ENCODE measurements around the gene SCAMP3.
"Not testable (repeated sequence)": the region's sequence is repeated elsewhere in the genome, so short reads cannot be mapped to it uniquely, and the experiment has no call there.

SCAMP3 gene

DNA sequence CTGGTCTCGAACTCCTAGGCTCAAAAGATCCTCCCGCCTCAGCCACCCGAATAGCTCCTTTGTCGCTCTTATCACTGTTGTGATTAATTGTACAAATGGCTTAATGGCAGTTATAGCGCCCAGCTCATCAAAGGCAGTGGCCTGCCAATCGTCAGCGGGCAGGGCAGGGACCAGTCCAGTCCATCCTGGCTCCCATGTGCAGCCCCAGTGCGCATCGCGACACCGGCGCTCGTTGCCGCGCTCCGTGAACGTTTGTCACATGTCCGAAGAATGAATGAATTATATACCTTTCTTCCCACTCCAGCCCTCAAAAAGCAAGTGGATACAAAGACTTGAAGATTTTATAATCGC is 35.3 kb downstream of the SCAMP3 start:
- DNase-seq: peak; percentile 42

DNA sequence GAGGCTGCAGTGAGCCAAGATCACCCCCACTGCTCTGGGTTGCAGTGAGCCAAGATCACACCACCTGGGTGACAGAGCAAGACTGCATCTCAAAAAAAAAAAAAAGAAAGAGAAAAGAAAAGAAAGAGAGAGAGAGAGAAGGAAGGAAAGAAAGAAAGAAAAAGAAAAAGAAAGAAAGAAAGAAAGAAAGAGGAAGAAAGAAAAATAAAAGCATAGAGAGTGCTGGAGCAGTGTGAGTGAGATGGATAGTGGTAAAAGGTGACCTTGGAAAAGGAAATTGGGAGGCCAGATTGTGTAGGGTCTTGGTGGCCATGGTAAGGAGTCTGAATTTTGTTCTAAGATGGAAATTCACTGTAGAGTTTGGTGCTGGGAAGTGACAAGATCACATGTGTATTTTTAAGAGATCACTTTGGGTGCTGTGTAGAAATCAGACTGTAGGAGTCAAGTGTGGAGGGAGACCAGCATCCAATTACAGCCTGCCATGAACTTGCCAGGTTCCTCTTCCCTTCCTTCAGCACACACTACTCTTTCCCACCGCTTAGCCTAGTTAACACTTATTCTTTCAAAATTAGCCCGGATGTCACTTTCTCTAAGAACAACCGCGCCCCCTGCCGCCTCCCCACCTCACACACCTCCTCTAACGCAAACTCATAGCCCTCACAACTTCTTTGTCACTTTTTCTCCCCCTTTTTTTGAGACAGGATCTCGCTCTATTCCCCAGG is 35.8 kb downstream of the SCAMP3 start:
- DNase-seq: peak; percentile 83

DNA sequence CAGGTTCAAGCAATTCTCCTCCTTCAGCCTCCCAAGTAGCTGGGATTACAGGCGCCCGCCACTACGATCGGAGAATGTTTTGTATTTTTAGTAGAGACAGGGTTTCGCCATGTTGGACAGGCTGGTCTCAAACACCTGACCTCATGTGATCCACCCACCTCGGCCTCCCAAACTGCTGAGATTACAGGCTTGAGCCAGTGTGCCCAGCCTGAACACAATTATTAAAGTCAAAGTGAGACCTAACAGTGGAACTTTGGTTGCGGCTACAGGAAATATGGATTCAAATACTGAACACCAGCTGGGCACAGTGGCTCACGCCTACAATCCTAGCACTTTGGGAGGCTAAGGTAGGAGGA is 36.8 kb downstream of the SCAMP3 start:
- not testable (repeated sequence) for DNase-seq

DNA sequence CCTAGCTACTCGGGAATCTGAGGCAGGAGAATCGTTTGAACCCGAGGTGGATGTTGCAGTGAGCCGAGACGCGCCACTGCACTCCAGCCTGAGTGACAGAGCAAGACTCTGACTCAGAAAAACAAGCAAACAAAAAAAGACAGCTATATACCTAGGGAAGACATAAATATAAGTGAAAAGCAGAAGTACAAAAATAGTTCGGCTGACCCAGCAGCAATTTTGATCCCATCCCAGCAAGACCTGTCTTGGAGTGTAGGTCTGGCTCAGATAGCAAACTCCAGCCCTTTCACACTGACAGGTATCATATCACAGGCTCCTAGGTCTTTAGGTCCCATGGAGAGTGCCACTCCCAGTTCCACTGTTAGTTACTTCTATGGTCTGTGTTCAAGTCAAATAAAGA is 39.1 kb downstream of the SCAMP3 start:
- no peak for DNase-seq

DNA sequence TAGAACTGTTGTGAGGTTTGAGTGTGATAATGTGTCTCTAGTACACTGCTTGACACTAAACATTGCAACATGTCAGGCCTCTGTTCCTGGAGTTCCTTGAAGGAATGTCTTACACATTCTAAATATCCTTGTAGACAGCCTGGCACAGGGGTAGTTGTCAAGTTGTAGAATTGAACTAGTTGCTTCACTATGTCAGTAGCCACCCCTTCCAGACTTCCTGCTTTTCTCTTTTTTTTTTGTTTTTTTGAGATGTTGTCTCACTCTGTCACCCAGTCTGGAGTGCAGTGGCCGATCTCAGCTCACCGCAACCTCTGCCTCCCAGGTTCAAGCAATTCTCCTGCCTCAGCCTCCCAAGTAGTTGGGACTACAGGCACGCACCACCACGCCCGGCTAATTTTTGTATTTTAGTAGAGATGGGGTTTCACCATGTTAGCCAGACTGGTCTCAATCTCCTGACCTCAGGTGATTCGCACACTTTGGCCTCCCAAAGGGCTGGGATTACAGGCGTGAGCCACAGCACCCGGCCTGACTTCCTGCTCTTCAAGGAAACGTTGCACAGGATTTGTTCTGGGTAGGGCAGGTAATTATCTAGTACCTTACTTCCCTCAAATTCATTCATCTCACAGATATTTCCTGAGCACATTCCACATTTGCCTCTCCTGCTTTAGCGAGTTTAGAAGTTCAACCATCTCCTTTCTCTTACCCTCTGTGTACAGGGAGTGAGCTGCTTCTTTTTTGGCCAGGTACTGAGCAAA is 41.8 kb downstream of the SCAMP3 start:
- DNase-seq: not testable (repeated sequence)

DNA sequence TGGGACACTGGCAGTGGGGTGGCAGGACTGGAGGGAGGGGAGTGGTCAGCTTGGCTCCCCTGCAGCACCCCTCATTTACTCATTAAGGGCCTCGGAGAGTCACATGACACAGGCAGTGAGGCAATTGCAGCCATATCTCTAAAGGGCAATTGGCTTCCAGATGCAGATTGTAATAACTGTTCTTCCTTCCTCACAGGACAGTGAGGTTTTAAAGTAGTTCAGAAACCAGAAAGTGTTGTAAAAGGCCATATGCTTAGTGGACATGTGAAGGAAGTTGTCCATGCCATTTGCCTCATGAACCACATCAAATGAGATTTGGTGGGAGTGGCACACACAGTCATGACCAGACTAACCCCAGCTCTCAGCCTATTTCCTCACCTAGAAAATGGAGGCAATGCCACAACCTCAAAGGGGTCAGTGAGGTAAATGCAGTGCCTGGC is 42.5 kb downstream of the SCAMP3 start:
- no peak for DNase-seq

DNA sequence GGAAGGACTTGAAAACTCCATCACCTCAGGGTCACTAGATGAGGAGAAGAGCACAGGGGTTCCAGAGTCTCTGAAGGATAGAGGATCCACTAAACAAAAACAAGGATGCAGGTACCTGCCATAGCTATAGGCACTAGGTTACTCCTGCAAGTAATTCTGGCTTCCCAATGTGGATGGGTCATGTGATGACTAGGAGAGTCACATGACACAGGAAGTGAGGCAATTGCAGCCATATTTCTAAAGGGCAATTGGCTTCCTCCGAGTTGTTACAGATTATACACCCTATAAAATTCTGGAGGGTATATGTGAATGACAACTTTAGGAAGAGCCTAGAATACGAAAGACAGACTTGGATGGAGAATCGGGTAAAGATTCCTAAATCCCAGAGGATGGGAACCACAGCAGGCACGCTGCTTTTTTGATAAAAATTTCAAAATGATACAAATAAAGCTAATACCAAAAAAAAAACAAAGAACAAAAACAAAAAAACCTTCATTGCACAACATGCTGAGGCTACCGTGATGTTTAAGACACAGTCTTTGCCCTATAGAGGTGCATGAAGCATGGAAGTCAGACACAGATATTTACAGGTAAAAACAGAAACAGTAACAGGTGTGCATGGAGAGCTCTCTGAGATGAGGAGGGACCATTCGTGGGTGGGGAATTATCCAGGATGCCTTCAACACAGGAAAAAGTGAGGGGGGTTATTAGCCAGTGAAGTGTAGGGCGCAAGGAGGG is 43.1 kb downstream of the SCAMP3 start:
- no peak for DNase-seq

DNA sequence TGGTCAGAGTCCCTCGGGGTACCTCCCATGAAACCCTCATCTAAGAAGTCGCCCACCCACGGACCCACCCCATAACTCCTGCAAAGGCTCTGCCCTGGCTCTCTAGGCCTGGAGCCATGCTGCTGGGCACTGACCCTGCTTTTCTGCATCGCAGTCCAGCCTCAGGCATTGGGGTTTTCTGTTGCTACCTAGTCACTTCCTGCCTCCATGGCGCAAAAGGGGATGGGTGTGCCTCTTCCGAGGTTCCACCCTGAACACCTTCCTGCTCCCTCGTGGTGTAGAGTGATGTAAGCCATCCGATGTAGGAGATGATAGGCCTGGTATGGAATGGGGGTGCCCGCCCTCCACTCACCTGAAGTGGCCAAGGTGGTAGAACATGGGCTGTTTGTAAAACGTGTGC is 47.5 kb downstream of the SCAMP3 start:
- not testable (repeated sequence) for DNase-seq

DNA sequence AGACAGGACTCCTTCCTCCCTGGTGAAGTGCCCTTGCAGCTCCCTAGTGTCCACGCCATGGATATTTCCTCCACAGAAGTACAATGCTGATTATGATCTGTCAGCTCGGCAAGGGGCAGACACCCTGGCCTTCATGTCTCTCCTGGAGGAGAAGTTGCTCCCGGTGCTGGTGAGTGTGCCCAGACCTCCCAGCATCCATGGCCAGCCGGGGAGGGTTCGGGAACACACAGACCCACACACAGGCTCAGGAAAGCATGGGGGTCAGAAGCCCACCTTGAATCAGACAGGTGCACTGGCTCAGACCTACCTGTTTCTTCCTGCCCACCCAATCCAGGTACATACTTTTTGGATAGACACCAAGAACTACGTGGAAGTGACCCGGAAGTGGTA is 50.1 kb downstream of the SCAMP3 start:
- DNase-seq: not testable (repeated sequence)

DNA sequence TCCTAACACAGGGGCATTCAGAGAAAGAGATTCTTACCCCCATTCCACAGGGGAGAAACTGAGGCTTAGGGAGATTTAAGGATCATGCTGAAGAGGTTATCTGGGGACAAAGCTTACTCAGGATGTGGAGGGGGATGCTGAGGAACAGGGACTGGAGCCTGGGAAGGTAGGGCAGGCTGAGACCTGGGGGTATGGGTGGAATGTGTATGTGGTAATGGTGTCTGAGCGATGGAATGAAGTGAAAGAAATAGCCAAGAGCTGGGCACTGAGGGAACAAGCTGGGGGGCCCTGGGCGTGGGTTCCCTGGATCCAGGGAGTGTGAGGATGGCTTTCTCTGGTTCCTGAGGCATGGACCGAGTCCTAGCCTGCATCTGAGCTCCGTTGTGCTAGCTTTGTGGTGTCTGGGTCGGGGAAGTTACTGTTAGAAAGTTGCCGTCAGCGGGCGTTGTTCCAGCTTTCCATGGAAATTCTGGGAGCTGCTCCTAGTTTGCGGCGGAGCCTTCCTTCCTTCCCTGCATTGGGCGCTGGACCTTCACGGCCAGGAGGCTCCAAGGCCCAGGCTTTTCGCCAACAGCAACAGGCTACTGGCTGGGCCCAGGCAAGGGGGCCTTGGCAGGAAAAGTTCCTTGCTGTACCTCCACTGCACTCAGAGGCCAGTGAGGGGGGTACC is 50.6 kb downstream of the SCAMP3 start:
- not testable (repeated sequence) for DNase-seq

DNA sequence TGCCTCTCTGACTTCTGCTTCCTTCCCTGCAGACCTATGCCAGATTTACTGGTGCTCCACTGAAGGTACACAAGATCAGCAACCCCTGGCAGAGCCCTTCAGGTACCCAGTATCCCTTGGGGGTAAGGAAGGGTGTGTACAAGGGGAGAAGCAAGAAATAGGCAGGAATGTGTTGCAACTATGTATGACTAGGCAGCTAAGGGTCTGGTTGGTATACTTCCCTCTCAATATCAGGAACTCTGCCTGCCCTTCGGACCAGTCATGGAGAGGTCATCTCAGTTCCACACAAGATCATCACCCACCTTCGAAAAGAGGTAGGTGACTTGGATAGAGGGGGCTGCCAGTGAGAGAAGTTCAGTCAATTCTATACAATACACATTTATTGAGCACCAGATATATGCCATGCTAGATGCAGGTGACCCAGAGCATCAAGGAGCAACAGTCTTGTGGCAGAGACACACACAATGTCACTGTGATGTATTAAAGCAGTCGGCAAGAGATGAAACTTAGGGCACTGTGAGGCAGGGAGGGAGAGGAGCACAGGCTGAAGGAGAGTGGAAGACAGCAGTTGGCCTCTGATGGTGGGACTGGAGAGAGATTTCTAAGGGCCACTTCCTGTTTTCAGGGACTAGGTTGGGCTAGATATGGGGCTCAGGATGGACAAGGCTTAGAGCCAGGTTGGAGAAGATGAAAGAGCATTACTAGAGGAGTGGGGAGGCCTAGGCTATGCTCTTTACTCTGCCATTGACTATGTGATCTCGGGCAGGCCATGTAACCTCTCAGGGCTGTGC is 51.7 kb downstream of the SCAMP3 start:
- DNase-seq: no peak

DNA sequence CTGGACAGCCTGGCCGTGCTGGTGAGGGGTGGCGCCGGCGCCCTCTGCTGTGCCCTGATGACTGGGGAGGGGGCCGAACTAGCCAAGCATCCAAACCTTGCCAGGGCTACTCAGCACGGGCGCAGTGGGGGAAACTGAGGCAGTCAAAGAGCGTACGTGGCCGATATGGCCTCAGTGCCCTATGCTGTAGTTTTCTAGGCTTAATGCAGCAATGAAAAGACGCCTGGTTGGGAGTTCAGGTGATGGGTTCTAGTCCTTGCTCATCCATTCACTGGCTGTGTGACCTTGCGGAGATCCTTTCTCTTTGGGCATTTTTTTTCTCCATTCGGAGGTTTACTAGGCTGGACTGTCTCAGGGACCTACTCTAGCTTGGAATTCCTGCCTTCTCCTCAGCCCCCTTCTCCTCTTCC is 52.8 kb downstream of the SCAMP3 start:
- no peak for DNase-seq

DNA sequence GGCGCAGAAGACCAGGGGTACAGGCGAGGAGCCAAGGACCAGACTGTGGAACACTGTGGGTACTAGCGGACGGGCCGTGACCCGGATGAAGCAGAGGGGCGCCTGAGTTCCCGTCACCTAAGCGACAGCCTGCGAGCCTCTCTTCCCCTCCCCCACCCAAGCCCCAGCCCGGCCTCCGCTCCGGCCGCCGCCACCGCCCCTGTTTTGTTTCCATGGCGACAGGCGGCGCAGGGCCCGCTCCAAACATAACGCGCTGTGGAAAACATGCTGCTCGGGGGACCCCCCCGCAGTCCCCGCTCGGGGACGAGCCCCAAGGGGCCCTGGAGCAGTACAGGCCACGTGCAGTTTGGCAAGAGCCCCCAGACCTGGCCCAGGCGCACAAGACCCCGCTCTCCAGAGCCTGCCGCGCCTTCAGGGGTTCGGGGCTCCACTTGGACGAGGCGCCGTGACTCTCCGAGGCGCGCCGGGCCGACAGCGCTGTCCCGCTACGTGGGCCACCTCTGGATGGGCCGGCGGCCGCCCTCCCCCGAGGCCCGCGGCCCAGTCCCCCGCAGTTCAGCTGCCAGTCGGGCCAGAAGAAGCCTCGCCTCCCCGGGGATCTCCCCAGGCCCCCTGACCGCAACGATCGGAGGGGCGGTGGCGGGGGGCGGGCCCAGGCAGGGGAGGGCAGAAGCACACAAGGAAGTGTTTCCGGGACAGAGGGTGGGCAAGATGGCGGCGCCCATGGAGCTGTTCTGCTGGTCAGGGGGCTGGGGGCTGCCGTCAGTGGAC is 53.4 kb downstream of the SCAMP3 start, which contains the start of gene MTX1:
TSS of gene MTX1 (plus strand) at position 155 of the 771 bp plus-strand sequence. CDS start at position 265, 110 bp downstream.
- DNase-seq: peak; percentile 89

DNA sequence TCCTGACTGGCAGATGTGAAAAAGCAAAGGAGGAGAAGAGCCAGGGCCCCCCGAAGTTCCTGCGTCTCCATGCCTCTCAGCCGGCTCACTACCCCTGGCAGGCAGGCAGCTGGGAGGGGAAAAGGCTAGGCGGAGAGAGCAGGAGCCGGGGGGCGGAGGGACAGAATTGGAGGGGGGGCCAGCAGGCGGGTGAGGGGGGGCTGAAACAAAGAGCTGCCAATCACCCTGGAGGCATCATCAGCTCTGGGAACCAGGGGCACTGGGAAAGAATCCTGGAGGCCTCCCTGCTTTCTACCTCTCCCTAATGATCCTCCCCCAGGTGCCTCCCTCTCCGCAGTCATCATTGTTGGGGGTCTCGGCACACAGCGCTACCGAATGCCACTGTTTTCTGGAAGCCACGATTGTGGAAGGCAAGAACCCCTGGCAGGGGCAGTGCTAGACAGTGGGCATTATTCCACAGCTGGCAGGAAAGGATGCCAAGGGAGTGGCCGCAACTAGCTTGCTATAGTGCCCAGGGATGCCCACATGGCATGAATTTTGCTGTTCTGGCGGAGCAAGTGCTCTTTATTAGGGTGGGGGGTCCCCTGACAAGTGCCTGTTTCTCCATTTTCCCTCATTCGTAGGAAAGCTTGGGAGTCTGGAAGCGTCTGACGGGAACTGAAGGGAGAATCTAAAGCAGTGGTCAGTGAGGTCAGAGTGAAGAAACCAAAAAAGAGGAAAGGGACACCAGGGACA is 54.2 kb downstream of the SCAMP3 start, which contains the start of gene THBS3:
TSS of gene THBS3 (minus strand) at position 92 of the 735 bp plus-strand sequence. CDS start at position 71, 21 bp downstream.
- no peak for DNase-seq

DNA sequence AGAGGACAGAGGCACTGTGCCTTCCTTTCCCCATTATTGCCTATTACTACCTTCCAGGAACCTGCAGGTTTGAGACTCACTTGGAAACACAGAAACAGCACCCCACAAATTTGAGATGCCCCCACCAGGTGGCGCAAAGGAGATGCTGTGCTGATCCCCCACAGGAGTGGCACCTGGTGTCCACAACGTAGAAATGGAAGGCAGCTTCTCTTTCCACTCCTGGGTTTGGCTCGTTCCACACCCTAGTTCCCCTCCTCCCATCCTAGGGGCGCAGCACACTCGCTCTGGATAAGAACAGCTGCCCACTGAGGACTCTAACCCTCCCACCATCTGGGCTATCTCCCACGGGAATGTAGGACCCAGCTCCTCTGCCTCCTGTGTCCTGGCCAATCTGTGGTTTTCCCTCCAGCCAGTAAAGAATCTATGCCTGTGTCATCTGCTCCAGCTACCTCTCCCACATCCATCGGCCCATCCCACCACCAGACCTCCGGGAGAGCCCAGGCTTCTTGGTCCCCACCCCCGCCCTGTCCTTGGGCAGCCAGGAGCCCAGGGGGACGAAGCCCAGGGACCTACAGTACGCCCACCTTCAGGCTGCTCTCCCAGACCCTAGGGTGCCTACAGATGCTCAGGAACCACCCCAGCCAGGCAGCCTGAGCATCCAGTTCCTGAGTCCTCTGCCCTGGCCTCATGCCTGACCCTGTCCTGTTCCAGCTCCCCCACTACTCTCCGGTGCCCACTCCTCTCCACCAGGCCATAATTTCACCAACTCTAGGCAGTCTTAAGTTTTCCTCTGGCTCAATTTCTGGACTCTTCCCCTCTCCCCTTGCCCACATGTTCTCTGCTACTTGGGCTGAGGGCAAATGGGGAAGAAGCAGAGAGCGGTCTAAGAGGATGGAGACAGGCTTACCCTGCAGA is 55.0 kb downstream of the SCAMP3 start:
- DNase-seq: peak; percentile 92
